HEK293T (cell line): ENCODE data around the gene COL26A1.

Source experiments
- CTCF ChIA-PET: fragments of 350-600 bp; formaldehyde crosslinking; extraction: SDS; loops from one replicate; lab custom pipeline; 2021; ENCODE audit warnings: antibody characterized with exemption, inconsistent platforms; lab: Yijun Ruan, JAX
- POLR2A ChIA-PET: fragments of 350-600 bp; formaldehyde crosslinking; extraction: SDS; loops from one replicate; lab custom pipeline; 2020; ENCODE audit warnings: antibody characterized with exemption, inconsistent platforms; lab: Yijun Ruan, JAX
- DNase-seq: peaks from one replicate; pipeline ENCODE4 v3.0.0; 2012; ENCODE audit warnings: mixed read lengths; ENCODE audit errors: extremely low spot score
- ARNT ChIP-seq: fragments of 450-650 bp; IDR thresholded peaks from 2 replicates; pipeline ENCODE4 v1.6.1; 2017; ENCODE audit warnings: mild to moderate bottlenecking
- BHLHE40 ChIP-seq: fragments of 450-650 bp; IDR thresholded peaks from 2 replicates; pipeline ENCODE4 v1.6.1; 2016; ENCODE audit warnings: mild to moderate bottlenecking, moderate library complexity, borderline replicate concordance
- CTBP1 ChIP-seq: fragments of 450-650 bp; IDR thresholded peaks from 2 replicates; pipeline ENCODE4 v1.6.1; 2016; ENCODE audit warnings: borderline replicate concordance
- ELF4 ChIP-seq: fragments of 450-650 bp; IDR thresholded peaks from 2 replicates; pipeline ENCODE4 v1.6.1; 2017; ENCODE audit warnings: antibody characterized with exemption
- FOXA1 ChIP-seq: fragments of 450-650 bp; IDR thresholded peaks from 2 replicates; pipeline ENCODE4 v1.6.1; 2016; ENCODE audit warnings: mild to moderate bottlenecking
- FOXK2 ChIP-seq: fragments of 450-650 bp; IDR thresholded peaks from 2 replicates; pipeline ENCODE4 v1.6.1; 2016; ENCODE audit warnings: mild to moderate bottlenecking
- FOXM1 ChIP-seq: fragments of 450-650 bp; IDR thresholded peaks from 2 replicates; pipeline ENCODE4 v1.6.1; 2017; ENCODE audit warnings: mild to moderate bottlenecking, borderline replicate concordance
- HDGF ChIP-seq: fragments of 450-650 bp; IDR thresholded peaks from 2 replicates; pipeline ENCODE4 v1.6.1; 2017; ENCODE audit warnings: antibody characterized with exemption, borderline replicate concordance
- L3MBTL2 ChIP-seq: fragments of 450-650 bp; conservative IDR thresholded peaks from 2 replicates; pipeline ENCODE4 v1.6.1; 2016; ENCODE audit warnings: mild to moderate bottlenecking
- LEF1 ChIP-seq: fragments of 450-650 bp; IDR thresholded peaks from 2 replicates; pipeline ENCODE4 v1.6.1; 2017; ENCODE audit warnings: mild to moderate bottlenecking, borderline replicate concordance
- NFRKB ChIP-seq: fragments of 450-650 bp; IDR thresholded peaks from 2 replicates; pipeline ENCODE4 v1.6.1; 2016; ENCODE audit warnings: mild to moderate bottlenecking, moderate library complexity
- PKNOX1 ChIP-seq: fragments of 450-650 bp; IDR thresholded peaks from 2 replicates; pipeline ENCODE4 v1.6.1; 2016
- SP1 ChIP-seq: fragments of 450-650 bp; IDR thresholded peaks from 2 replicates; pipeline ENCODE4 v1.6.1; 2017
- SUZ12 ChIP-seq: fragments of 450-650 bp; IDR thresholded peaks from 2 replicates; pipeline ENCODE4 v1.6.1; 2016; ENCODE audit warnings: mild to moderate bottlenecking
- TARDBP ChIP-seq: fragments of 450-650 bp; IDR thresholded peaks from 2 replicates; pipeline ENCODE4 v1.6.1; 2016
- ZNF384 ChIP-seq: fragments of 450-650 bp; IDR thresholded peaks from 2 replicates; pipeline ENCODE4 v1.6.1; 2016

COL26A1 gene

GRCh38 chr7:101543846-101544245 is 181.2 kb downstream of the COL26A1 start:
- CTCF ChIA-PET: interaction anchor here (1.2 to 2.0 kb wide), 2 partner anchors 15 to 729 kb away, joined by 3 to 7 read pairs; no protein-coding TSS in a partner anchor
- no peak for TF ChIP-seq HDGF
- TF ChIP-seq ELF4: no peak
- DNase-seq: no peak
- POLR2A ChIA-PET: no interaction called here

GRCh38 chr7:101545441-101546190 is 182.9 kb downstream of the COL26A1 start:
- ChIA-PET CTCF (no interaction called here), POLR2A (no interaction called here)
- no peak for DNase-seq
- no peak for TF ChIP-seq L3MBTL2
- TF ChIP-seq ELF4: no peak
- no peak for TF ChIP-seq FOXA1
- no peak for TF ChIP-seq SP1

GRCh38 chr7:101546308-101546936 is 183.7 kb downstream of the COL26A1 start:
- TF ChIP-seq ZNF384: no peak
- TF ChIP-seq FOXA1: no peak
- TF ChIP-seq TARDBP: no peak
- no peak for TF ChIP-seq SUZ12
- no peak for TF ChIP-seq HDGF
- TF ChIP-seq FOXM1: no peak
- TF ChIP-seq CTBP1: no peak
- no peak for TF ChIP-seq NFRKB
- TF ChIP-seq FOXK2: no peak
- TF ChIP-seq LEF1: no peak
- TF ChIP-seq PKNOX1: no peak
- no peak for TF ChIP-seq ELF4
- no peak for TF ChIP-seq ARNT
- no peak for TF ChIP-seq BHLHE40
- no peak for TF ChIP-seq L3MBTL2
- DNase-seq: no peak
- ChIA-PET CTCF (no interaction called here), POLR2A (no interaction called here)

- ChIA-PET POLR2A (no interaction called here), CTCF (no interaction called here)
- no peak for DNase-seq
- TF ChIP-seq PKNOX1 (no peak), BHLHE40 (no peak), ELF4 (no peak)
Measured at GRCh38 chr7:101547022-101547915, 184.6 kb downstream of the COL26A1 start.

- TF ChIP-seq SUZ12 (no peak), FOXA1 (no peak), CTBP1 (no peak), TARDBP (no peak), FOXM1 (no peak), NFRKB (no peak), LEF1 (no peak), SP1 (no peak), HDGF (no peak), ZNF384 (no peak), L3MBTL2 (no peak), FOXK2 (no peak), PKNOX1 (no peak), ARNT (no peak), ELF4 (no peak), BHLHE40 (no peak)
- ChIA-PET CTCF (no interaction called here), POLR2A (no interaction called here)
- no peak for DNase-seq
Measured at GRCh38 chr7:101547916-101548661, 185.4 kb downstream of the COL26A1 start.

- CTCF ChIA-PET: no interaction called here
- no peak for DNase-seq
- POLR2A ChIA-PET: interaction anchor here (0.6 kb wide), 1 partner anchor 153 kb away, joined by 3 read pairs; no protein-coding TSS in a partner anchor
- TF ChIP-seq TARDBP: no peak
- TF ChIP-seq NFRKB: no peak
- TF ChIP-seq BHLHE40: no peak
- no peak for TF ChIP-seq SUZ12
- no peak for TF ChIP-seq FOXA1
- TF ChIP-seq CTBP1: no peak
- no peak for TF ChIP-seq PKNOX1
- no peak for TF ChIP-seq ZNF384
- no peak for TF ChIP-seq HDGF
- no peak for TF ChIP-seq SP1
- TF ChIP-seq FOXM1: no peak
- TF ChIP-seq L3MBTL2: no peak
- TF ChIP-seq FOXK2: no peak
- no peak for TF ChIP-seq LEF1
Measured at GRCh38 chr7:101549734-101550133, 187.1 kb downstream of the COL26A1 start.
